Rectal smooth muscle tissue (tissue), 1 donor: ENCODE data around the gene IGSF3.

Experiments used
- H3K27ac ChIP-seq: one replicate; pipeline ENCODE4 v1.7.0; 2013; ENCODE audit warnings: low read depth, low read length, inconsistent platforms
- H3K27me3 ChIP-seq: one replicate; pipeline ENCODE4 v1.7.0; 2013; ENCODE audit warnings: low read length; ENCODE audit not compliant: control insufficient read depth, insufficient read depth
- H3K36me3 ChIP-seq: one replicate; pipeline ENCODE4 v1.7.0; 2013; ENCODE audit warnings: low read length; ENCODE audit not compliant: control insufficient read depth, insufficient read depth
- H3K4me1 ChIP-seq: one replicate; pipeline ENCODE4 v1.7.0; 2013; ENCODE audit warnings: low read length; ENCODE audit not compliant: control insufficient read depth, insufficient read depth
- H3K4me3 ChIP-seq: one replicate; pipeline ENCODE4 v1.7.0; 2013; ENCODE audit warnings: low read length
- H3K9ac ChIP-seq: one replicate; pipeline ENCODE4 v1.7.0; 2013; ENCODE audit warnings: low read length

Gene IGSF3

DNA sequence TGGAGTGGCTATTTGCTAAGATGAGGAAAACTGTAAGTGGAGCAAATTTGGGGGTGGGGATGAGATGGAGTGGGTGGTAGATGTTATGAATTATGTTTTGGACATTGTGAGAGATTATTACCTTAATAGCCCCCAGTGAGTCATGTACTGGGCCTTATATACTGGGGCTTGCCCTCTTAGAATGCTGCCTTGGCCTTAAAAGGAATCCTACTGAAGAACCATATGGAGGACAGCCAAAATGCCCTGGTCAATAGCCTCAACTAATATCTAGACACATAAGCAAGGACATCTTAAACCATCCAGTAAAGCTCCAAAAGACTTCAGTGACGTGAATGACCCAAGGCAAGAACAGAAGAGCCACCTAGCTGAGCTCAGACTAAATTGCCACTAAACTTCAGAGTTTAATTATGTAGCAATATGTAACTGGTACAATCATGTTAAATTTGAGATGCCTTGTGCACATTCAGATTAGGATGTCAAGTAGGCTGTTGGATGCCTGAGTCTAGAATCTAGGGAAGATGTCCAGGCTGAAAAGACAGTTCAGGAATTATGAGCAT is 13.9 kb upstream of the IGSF3 start:
- H3K36me3 ChIP-seq: no peaks in the 10 kb centered on the region
- H3K4me1 ChIP-seq: no peaks in the 10 kb centered on the region
- H3K27ac ChIP-seq: no peak overlapping the region
- H3K4me3 ChIP-seq: no peak overlapping the region
- no peaks in the 10 kb centered on the region for H3K27me3 ChIP-seq
- no peak overlapping the region for H3K9ac ChIP-seq

DNA sequence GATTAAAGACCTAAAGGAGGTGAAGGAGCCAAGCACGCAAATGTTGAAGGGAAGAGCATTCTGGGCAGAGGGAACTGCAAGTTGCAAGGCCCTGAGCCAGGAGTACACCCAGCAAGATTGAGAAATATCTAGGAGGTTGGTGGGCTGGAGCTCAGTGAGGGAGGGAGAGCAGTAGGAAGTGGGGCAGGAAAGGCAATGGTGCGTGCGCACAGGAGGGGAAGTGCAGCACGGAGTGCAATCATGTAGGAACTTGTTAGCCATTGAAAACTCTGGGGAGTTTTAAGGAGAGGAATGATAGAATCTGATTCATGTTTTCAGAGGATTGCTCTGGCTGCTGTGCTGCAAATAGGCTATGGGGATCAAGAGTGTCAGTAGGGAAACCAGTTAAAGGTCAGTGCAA is 13.2 kb upstream of the IGSF3 start:
- no peak overlapping the region for H3K27ac ChIP-seq
- no peaks in the 10 kb centered on the region for H3K36me3 ChIP-seq
- no peak overlapping the region for H3K9ac ChIP-seq
- H3K4me3 ChIP-seq: no peak overlapping the region
- no peaks in the 10 kb centered on the region for H3K27me3 ChIP-seq
- H3K4me1 ChIP-seq: no peaks in the 10 kb centered on the region

- no peak overlapping the region for H3K27ac ChIP-seq
- no peaks in the 10 kb centered on the region for H3K4me1 ChIP-seq
- no peaks in the 10 kb centered on the region for H3K27me3 ChIP-seq
- H3K36me3 ChIP-seq: no peaks in the 10 kb centered on the region
- no peak overlapping the region for H3K4me3 ChIP-seq
- no peak overlapping the region for H3K9ac ChIP-seq
These were observed 12.5 kb upstream of the IGSF3 start for GRCh38 chr1:116679828-116680628.

- H3K27me3 ChIP-seq: no peaks in the 10 kb centered on the region
- no peak overlapping the region for H3K27ac ChIP-seq
- H3K36me3 ChIP-seq: no peaks in the 10 kb centered on the region
- no peaks in the 10 kb centered on the region for H3K4me1 ChIP-seq
- H3K4me3 ChIP-seq: no peak overlapping the region
- no peak overlapping the region for H3K9ac ChIP-seq
These were observed 11.7 kb upstream of the IGSF3 start for GRCh38 chr1:116679091-116679827.

- H3K4me1 ChIP-seq: no peaks in the 10 kb centered on the region
- H3K27me3 ChIP-seq: no peaks in the 10 kb centered on the region
- H3K27ac ChIP-seq: no peak overlapping the region
- H3K9ac ChIP-seq: no peak overlapping the region
- no peaks in the 10 kb centered on the region for H3K36me3 ChIP-seq
- H3K4me3 ChIP-seq: no peak overlapping the region
These were observed 11.2 kb upstream of the IGSF3 start for GRCh38 chr1:116678732-116679090.

- Histone ChIP-seq H3K4me1 (no peaks in the 10 kb centered on the region), H3K9ac (no peak overlapping the region), H3K27me3 (no peaks in the 10 kb centered on the region), H3K36me3 (no peaks in the 10 kb centered on the region), H3K4me3 (no peak overlapping the region), H3K27ac (no peak overlapping the region)
These were observed 10.0 kb upstream of the IGSF3 start for GRCh38 chr1:116677474-116678062.

- H3K9ac ChIP-seq: no peak overlapping the region
- no peaks in the 10 kb centered on the region for H3K27me3 ChIP-seq
- no peaks in the 10 kb centered on the region for H3K36me3 ChIP-seq
These were observed 8.8 kb upstream of the IGSF3 start for GRCh38 chr1:116676291-116676690.

GRCh38 chr1:116674751-116675150 is 7.2 kb upstream of the IGSF3 start:
- Histone ChIP-seq H3K27me3 (no peaks in the 10 kb centered on the region), H3K27ac (no peak overlapping the region), H3K36me3 (no peaks in the 10 kb centered on the region), H3K4me3 (no peak overlapping the region), H3K9ac (no peak overlapping the region), H3K4me1 (no peaks in the 10 kb centered on the region)

More at GRCh38 chr1:116676291-116676690, 8.8 kb upstream of the IGSF3 start:
- H3K27ac ChIP-seq: no peak overlapping the region
- H3K4me1 ChIP-seq: no peaks in the 10 kb centered on the region
- H3K4me3 ChIP-seq: no peak overlapping the region

DNA sequence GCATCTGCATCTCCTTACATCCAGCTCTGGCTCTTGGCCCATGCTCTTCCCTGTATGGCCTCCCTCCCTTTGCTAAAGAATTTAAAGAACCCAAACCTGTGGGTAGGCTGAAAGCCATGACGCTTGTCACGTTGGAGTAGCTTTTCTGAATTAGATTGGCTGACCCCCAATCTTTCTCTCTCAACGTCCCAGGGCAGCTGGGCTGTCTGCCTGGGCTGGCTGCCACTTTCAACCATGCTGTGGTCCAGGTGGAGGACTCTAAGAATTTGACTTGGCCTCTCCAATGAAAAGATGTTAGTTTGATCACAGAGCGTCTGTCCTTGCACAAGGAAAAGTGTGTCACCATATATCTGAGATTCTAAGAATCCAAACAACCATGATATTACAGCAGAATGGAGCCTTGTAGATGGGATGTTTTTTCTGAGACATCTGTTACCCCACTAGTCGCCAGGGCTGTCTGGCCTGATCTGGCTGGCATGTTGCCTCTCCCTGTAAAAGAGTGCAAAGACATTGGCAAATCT is 6.5 kb upstream of the IGSF3 start:
- no peaks in the 10 kb centered on the region for H3K36me3 ChIP-seq
- H3K27me3 ChIP-seq: no peaks in the 10 kb centered on the region
- H3K9ac ChIP-seq: no peak overlapping the region
- no peak overlapping the region for H3K4me3 ChIP-seq
- H3K27ac ChIP-seq: no peak overlapping the region
- no peaks in the 10 kb centered on the region for H3K4me1 ChIP-seq

DNA sequence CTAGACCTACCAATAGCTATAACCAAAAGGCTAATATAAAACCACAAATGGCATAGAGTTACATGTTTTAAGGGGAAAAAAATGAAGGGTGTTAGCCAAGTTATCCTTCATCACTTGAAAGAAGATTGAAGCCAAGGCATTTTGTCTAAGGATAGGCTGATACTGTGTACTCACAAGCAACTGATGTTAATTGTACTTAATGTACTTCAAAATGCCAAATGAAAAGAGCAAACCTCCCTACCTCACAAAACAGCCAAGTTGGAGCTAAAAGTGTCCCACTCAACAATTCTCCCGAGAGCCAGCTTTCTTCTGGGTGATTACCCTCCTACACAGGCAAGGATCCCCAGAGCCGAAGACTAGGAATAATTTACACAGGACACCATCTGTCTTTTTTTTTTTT is 4.4 kb upstream of the IGSF3 start:
- Histone ChIP-seq H3K4me1 (no peaks in the 10 kb centered on the region), H3K27ac (no peak overlapping the region), H3K27me3 (no peaks in the 10 kb centered on the region), H3K9ac (no peak overlapping the region), H3K4me3 (no peak overlapping the region), H3K36me3 (no peaks in the 10 kb centered on the region)

- Histone ChIP-seq H3K27me3 (no peaks in the 10 kb centered on the region), H3K36me3 (no peaks in the 10 kb centered on the region), H3K4me3 (no peak overlapping the region), H3K4me1 (no peaks in the 10 kb centered on the region), H3K27ac (no peak overlapping the region), H3K9ac (no peak overlapping the region)
These were observed 3.7 kb upstream of the IGSF3 start for GRCh38 chr1:116671072-116671760.

DNA sequence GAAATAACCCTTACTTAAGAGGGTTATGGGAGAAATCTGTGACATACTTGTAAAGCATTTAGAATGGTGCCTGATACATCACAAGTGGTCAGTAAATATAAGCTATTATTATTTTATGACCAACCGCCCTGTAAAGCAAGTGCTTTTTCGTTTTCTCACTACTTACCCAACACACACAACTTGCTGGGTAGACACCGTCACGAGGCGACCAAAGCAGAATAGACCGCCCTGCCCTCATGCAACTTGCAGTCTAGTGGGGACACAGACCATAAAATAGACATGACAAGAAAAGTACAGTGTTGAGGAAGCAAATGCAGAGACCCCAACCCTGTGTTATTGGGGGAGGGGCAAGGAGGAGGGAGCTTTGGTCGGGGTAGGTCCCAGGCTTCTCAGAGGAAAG is 744 bp upstream of the IGSF3 start:
- Histone ChIP-seq H3K4me3 (no peak overlapping the region), H3K27me3 (no peaks in the 10 kb centered on the region), H3K9ac (no peak overlapping the region), H3K27ac (no peak overlapping the region), H3K4me1 (no peaks in the 10 kb centered on the region), H3K36me3 (no peaks in the 10 kb centered on the region)
